GM19023 (cell line): ENCODE data around the gene DENR.

ENCODE experiments used
- ATAC-seq: cut with Tn5 transposase; IDR thresholded peaks from one replicate; pipeline ENCODE4 v1.9.1; 2021; ENCODE audit warnings: mild to moderate bottlenecking, moderate library complexity; ENCODE audit not compliant: unreplicated experiment

The DENR gene

GRCh38 chr12:122813310-122813713, 60.7 kb downstream of the DENR start:
- ATAC-seq = no peak

- ATAC-seq = no peak
Measured at GRCh38 chr12:122819209-122819785, 66.7 kb downstream of the DENR start.

GRCh38 chr12:122820138-122820537, 67.5 kb downstream of the DENR start:
- no peak for ATAC-seq
